Kidney epithelial cell (primary cell): ENCODE measurements around the gene PID1. TPM values are rescaled to one million over a fixed set of nuclear protein-coding genes. Genes with fewer than 3 reads are reported as not detected.

Experiments used
- DNase-seq: peaks from one replicate; pipeline ENCODE4 v3.0.0-alpha.2; 2010; ENCODE audit warnings: low read depth
- H3K27me3 ChIP-seq: 2 replicates; pipeline ENCODE4 v1.6.0; 2011; ENCODE audit warnings: low read length; ENCODE audit not compliant: control insufficient read depth, insufficient read depth
- H3K36me3 ChIP-seq: 2 replicates; pipeline ENCODE4 v1.5.1; 2011; ENCODE audit warnings: low read length; ENCODE audit not compliant: control insufficient read depth, insufficient read depth
- H3K4me3 ChIP-seq: 2 replicates; pipeline ENCODE4 v1.5.1; 2011; ENCODE audit warnings: low read depth, mild to moderate bottlenecking, control low read depth, low read length
- CTCF ChIP-seq: IDR thresholded peaks from 2 replicates; pipeline ENCODE4 v1.5.1; 2011; ENCODE audit warnings: mild to moderate bottlenecking, moderate library complexity, low read length, control low read depth, inconsistent platforms; ENCODE audit not compliant: insufficient read depth, poor library complexity, severe bottlenecking
- total RNA-seq: library from RNA; depleted of rRNA; stranded (reverse); fragments of >200 nt; gene quantifications from 2 replicates; pipeline ENCODE4 v1.2.3, GENCODE V29; 2015

Gene PID1
- total RNA-seq, 1 donor from 2014 or later = 0.21 TPM

GRCh38 chr2:229126066-229126465 is 145.0 kb downstream of the PID1 start:
- Histone ChIP-seq H3K4me3 (no peak overlapping the region), H3K27me3 (no peaks in the 10 kb centered on the region), H3K36me3 (no peaks in the 10 kb centered on the region)
- no peak for DNase-seq
- TF ChIP-seq CTCF = no peak

GRCh38 chr2:229124136-229124535 is 147.0 kb downstream of the PID1 start:
- no peak for TF ChIP-seq CTCF
- H3K27me3 ChIP-seq = no peaks in the 10 kb centered on the region
- H3K4me3 ChIP-seq = no peak overlapping the region
- no peaks in the 10 kb centered on the region for H3K36me3 ChIP-seq
- DNase-seq = no peak

- H3K4me3 ChIP-seq = no peak overlapping the region
- TF ChIP-seq CTCF = no peak
- H3K27me3 ChIP-seq = no peaks in the 10 kb centered on the region
- H3K36me3 ChIP-seq = no peaks in the 10 kb centered on the region
- no peak for DNase-seq
These were observed 152.2 kb downstream of the PID1 start for GRCh38 chr2:229118927-229119326.

GRCh38 chr2:229118336-229118735 is 152.8 kb downstream of the PID1 start:
- Histone ChIP-seq H3K27me3 (no peaks in the 10 kb centered on the region), H3K36me3 (no peaks in the 10 kb centered on the region), H3K4me3 (no peak overlapping the region)
- no peak for TF ChIP-seq CTCF
- DNase-seq = no peak

GRCh38 chr2:229111744-229112143 is 159.3 kb downstream of the PID1 start:
- no peak for DNase-seq
- H3K36me3 ChIP-seq = no peaks in the 10 kb centered on the region
- no peaks in the 10 kb centered on the region for H3K27me3 ChIP-seq
- H3K4me3 ChIP-seq = no peak overlapping the region
- no peak for TF ChIP-seq CTCF

GRCh38 chr2:229109195-229109594 is 161.9 kb downstream of the PID1 start:
- Histone ChIP-seq H3K27me3 (no peaks in the 10 kb centered on the region), H3K4me3 (no peak overlapping the region), H3K36me3 (no peaks in the 10 kb centered on the region)
- no peak for DNase-seq
- no peak for TF ChIP-seq CTCF
